Coronary artery (tissue), 2 donors: Measurements from ENCODE around the gene P2RY8.
A peak's percentile ranks its signal among the peaks of the same experiment; 100 is the strongest.

ENCODE experiments used
- DNase-seq: peaks from one replicate; pipeline ENCODE4 v3.0.0-alpha.2; 2017; ENCODE audit warnings: low spot score
- H3K27ac ChIP-seq, 2 donors: fragments of 200-600 bp; sonication (generic); one replicate each; pipeline ENCODE4 v1.5.1; 2016 to 2019
- H3K4me3 ChIP-seq: fragments of 200-600 bp; sonication (generic); 2 replicates; pipeline ENCODE4 v1.5.1; 2016; ENCODE audit warnings: mild to moderate bottlenecking, moderate library complexity
- CTCF ChIP-seq: fragments of 200-600 bp; sonication (generic); IDR thresholded peaks from one replicate; pipeline ENCODE4 v1.5.1; 2019; ENCODE audit warnings: antibody characterized with exemption

The P2RY8 gene

DNA sequence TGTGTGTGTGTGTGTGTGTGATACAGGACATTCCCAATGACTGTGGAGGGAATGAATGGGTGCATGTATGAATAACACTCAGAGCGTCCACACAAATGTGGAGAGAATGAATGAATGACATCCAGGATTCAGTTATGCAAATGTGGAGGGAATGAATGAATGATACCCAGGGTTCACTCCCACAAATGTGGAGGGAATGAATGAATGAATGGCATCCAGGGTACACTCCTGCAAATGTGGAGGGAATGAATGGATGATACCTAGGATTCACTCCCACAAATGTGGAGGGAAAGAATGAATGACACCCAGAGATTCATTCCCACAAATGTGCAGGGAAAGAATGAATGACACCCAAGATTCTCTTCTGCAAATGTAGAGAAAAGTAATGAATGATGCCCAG, 48.2 kb downstream of the P2RY8 start:
- no peak for TF ChIP-seq CTCF
- no peak overlapping the region for H3K4me3 ChIP-seq
- no peak overlapping the region for H3K27ac ChIP-seq
- DNase-seq, result no peak

- Histone ChIP-seq H3K27ac (no peak overlapping the region), H3K4me3 (no peak overlapping the region)
- TF ChIP-seq CTCF, result no peak
- DNase-seq, result peak; percentile 33
These were observed 48.8 kb downstream of the P2RY8 start for GRCh38 chrX:1488141-1488540.

- Histone ChIP-seq H3K4me3 (no peak overlapping the region), H3K27ac (no peak overlapping the region)
- peak; percentile 49 for DNase-seq
- TF ChIP-seq CTCF, result no peak
These were observed 49.6 kb downstream of the P2RY8 start for GRCh38 chrX:1487401-1487800.

GRCh38 chrX:1486749-1487361, 50.1 kb downstream of the P2RY8 start:
- peak; percentile 71 for DNase-seq
- no peak for TF ChIP-seq CTCF
- Histone ChIP-seq H3K27ac (no peak overlapping the region), H3K4me3 (no peak overlapping the region)

DNA sequence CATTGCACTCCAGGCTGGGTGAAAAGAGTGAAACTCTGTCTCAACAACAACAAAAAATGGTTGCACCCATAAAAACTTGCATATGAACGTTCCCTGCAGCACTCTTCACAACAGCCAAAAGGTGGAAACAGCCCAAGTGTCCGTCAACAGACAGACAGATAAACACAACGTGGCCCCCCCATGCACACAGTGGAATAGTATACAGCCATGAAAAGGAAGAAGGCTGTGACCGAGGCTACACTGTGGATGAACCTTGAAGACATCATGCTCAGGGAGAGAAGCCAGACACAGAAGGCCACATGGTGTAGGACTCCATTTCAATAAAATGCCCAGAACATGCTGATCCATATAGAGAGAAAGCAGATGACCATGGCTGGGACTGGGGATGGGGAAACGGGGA, 50.8 kb downstream of the P2RY8 start:
- DNase-seq, result peak; percentile 29
- H3K27ac ChIP-seq, result peak overlapping the region in 1 of 2 donors; percentile 28
- no peak for TF ChIP-seq CTCF
- no peak overlapping the region for H3K4me3 ChIP-seq

DNA sequence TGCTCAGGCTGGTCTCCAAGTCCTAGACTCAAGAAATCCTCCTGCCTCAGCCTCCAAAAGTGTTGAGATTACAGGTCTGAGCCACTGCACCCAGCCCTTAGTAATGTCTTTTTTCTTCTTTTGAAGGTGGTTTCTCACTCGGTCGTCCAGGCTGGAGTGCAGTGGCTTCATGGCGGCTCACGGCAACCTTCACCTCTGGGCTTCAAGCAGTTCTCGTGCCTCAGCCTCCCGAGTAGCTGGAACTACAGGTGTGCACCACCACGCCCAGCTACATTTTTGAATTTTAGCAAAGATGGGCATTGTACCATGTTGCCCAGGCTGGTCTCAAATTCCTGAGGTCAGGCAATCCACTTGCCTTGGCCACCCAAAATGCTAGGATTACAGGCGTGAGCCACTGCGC, 52.0 kb downstream of the P2RY8 start:
- TF ChIP-seq CTCF, result no peak
- H3K27ac ChIP-seq, result no peak overlapping the region
- peak; percentile 17 for DNase-seq
- H3K4me3 ChIP-seq, result no peak overlapping the region

- no peak overlapping the region for H3K4me3 ChIP-seq
- DNase-seq, result no peak
- TF ChIP-seq CTCF, result no peak
- H3K27ac ChIP-seq, result no peak overlapping the region
These were observed 52.4 kb downstream of the P2RY8 start for GRCh38 chrX:1484638-1485019.
